ENCODE measurements around the gene MAP1A. TPM values are rescaled to one million over a fixed set of nuclear protein-coding genes. Genes with fewer than 3 reads are reported as not detected.

The MAP1A gene
- 1 to 10 TPM; 2.3 to 6.7 (median 3.8) TPM for total RNA-seq

- intact Hi-C loops (cut with DNase I; ENCODE audit: low total_unique reads) = no loop called here
- TF ChIP-seq CTCF (IDR thresholded peaks at IDR 0.05) = no peak
- TF ChIP-seq POLR2A (IDR thresholded peaks at IDR 0.05) = no peak
- H3K4me3 ChIP-seq (ENCODE audit: low read depth, poor library complexity, severe bottlenecking) = peak within 1 kb of the TSS; percentile 13
- peak in 1 of 2 donors; percentile 89 for DNase-seq (ENCODE audit: low spot score in 2 of 2)
- WGBS, 2 donors = 4 to 11% methylated on average over 12 to 15 of the region's 15 CpGs
Observed at GRCh38 chr15:43517354-43518196, at the start of gene MAP1A. TSS of gene MAP1A (plus strand) at chr15:43517608. CDS start at chr15:43521474, 3,866 bp downstream.

GRCh38 chr15:43469867-43470266 is 47.5 kb upstream of the MAP1A start:
- no peak overlapping the region for H3K4me3 ChIP-seq (ENCODE audit: low read depth, poor library complexity, severe bottlenecking)
- intact Hi-C loops (cut with DNase I; ENCODE audit: low total_unique reads) = no loop called here

GRCh38 chr15:43471975-43472374 is 45.4 kb upstream of the MAP1A start:
- no peak overlapping the region for H3K4me3 ChIP-seq (ENCODE audit: low read depth, poor library complexity, severe bottlenecking)
- TF ChIP-seq CTCF (IDR thresholded peaks at IDR 0.05) (no peak), POLR2A (IDR thresholded peaks at IDR 0.05) (no peak)

More at GRCh38 chr15:43469867-43470266, 47.5 kb upstream of the MAP1A start:
- 88 to 90% methylated on average over 3 of the region's 3 CpGs for WGBS, 2 donors
- no peak for DNase-seq (ENCODE audit: low spot score in 2 of 2)
- no peak for TF ChIP-seq POLR2A (IDR thresholded peaks at IDR 0.05)
- TF ChIP-seq CTCF (IDR thresholded peaks at IDR 0.05) = no peak

DNA sequence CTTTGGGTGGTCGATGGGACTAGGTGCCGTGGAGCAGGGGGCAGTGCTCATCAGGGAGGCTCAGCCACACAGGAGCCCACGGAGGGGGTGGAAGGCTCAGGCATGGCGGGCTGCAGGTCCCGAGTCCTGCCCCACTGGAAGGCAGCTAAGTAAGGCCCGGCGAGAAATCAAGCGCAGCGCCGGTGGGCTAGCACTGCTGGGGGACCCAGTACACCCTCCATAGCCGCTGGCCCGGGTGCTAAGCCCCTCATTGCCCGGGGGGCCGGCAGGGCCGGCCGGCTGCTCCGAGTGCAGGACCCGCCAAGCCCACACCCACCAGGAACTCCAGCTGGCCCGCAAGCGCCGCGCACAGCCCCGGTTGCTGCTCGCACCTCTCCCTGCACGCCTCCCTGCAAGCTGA is 43.5 kb upstream of the MAP1A start:
- WGBS, 2 donors = 97 to 98% methylated on average over 14 to 23 of the region's 25 CpGs
- no peak for DNase-seq (ENCODE audit: low spot score in 2 of 2)
- intact Hi-C loops (cut with DNase I; ENCODE audit: low total_unique reads) = no loop called here
- no peak for TF ChIP-seq CTCF (IDR thresholded peaks at IDR 0.05)
- no peak for TF ChIP-seq POLR2A (IDR thresholded peaks at IDR 0.05)
- H3K4me3 ChIP-seq (ENCODE audit: low read depth, poor library complexity, severe bottlenecking) = no peak overlapping the region

More at GRCh38 chr15:43471975-43472374, 45.4 kb upstream of the MAP1A start:
- no peak for DNase-seq (ENCODE audit: low spot score in 2 of 2)
- intact Hi-C loops (cut with DNase I; ENCODE audit: low total_unique reads) = no loop called here

GRCh38 chr15:43483297-43484128 is 33.9 kb upstream of the MAP1A start:
- intact Hi-C loops (cut with DNase I; ENCODE audit: low total_unique reads) = no loop called here
- no peak for TF ChIP-seq CTCF (IDR thresholded peaks at IDR 0.05)
- WGBS, 2 donors = 67 to 71% methylated on average over 4 of the region's 4 CpGs
- no peak overlapping the region for H3K4me3 ChIP-seq (ENCODE audit: low read depth, poor library complexity, severe bottlenecking)
- DNase-seq (ENCODE audit: low spot score in 2 of 2) = no peak

All from lower leg skin (tissue), 4 donors.